ENCODE data around the gene CD2AP. TPM values are rescaled to one million over a fixed set of nuclear protein-coding genes. Genes with fewer than 3 reads are reported as not detected.

Gene CD2AP, protein sequence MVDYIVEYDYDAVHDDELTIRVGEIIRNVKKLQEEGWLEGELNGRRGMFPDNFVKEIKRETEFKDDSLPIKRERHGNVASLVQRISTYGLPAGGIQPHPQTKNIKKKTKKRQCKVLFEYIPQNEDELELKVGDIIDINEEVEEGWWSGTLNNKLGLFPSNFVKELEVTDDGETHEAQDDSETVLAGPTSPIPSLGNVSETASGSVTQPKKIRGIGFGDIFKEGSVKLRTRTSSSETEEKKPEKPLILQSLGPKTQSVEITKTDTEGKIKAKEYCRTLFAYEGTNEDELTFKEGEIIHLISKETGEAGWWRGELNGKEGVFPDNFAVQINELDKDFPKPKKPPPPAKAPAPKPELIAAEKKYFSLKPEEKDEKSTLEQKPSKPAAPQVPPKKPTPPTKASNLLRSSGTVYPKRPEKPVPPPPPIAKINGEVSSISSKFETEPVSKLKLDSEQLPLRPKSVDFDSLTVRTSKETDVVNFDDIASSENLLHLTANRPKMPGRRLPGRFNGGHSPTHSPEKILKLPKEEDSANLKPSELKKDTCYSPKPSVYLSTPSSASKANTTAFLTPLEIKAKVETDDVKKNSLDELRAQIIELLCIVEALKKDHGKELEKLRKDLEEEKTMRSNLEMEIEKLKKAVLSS
- 12.4 and 12.5 TPM in 2 replicates for total RNA-seq
- long read RNA-seq, partial matches to known transcripts: 3 of 3 reads
- long read RNA-seq, other reads (novel, unspliced or antisense): 0 of 3 reads

DNA sequence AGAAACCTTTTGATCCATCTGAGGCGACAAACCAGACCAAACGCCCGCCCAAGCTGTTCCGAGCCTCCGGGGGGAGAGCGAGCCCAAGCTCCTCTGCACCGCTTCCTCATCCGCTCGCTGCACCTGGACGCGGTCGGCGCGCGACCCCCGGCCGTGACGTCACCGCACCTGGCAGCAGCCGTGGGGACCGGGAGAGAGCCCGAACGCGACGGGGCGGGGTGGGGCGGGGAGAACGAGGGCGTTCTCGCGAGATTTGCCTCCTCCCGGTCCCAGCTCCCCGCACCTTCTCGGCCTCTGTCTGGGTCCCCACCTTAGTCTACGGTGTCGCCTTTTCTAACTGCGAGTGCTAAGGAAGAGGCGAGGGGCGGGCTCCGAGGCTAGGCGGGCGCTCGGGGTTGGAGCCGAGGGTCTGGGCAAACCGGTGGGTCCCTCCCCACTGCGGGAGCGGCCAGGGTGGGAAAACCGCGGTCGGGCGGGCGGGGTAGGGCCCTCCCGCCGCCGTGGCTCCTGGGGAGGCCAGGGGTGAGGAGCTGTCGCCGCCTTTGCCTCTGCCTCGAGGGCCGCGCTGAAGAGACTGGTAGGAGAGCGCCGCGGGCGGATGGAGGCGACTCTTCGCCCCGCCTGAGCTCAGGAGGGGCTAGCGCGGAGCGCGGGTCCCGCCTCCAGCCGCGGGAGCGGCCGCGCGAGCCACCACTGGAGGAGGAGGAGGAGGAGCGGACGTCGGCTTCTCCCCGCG, at the start of gene CD2AP:
TSS of gene CD2AP (plus strand) at position 293 of the 736 bp plus-strand sequence. CDS start 456 bp downstream, outside the sequence.
- DNase-seq (ENCODE audit: low read depth, low spot score): peak; percentile 64
- Mint-ChIP-seq H3K27me3 (ENCODE audit: low read depth) (peaks cover 9% of the 10 kb centered on the region), H3K9me3 (no peaks in the 10 kb centered on the region), H3K4me1 (peaks cover 30% of the 10 kb centered on the region), H3K27ac (ENCODE audit: unreplicated experiment) (peak within 1 kb of the TSS; percentile 93), H3K4me3 (peak within 1 kb of the TSS; percentile 98), H3K36me3 (ENCODE audit: low read depth) (no peaks in the 10 kb centered on the region)
- TF ChIP-seq, protein P1, sequence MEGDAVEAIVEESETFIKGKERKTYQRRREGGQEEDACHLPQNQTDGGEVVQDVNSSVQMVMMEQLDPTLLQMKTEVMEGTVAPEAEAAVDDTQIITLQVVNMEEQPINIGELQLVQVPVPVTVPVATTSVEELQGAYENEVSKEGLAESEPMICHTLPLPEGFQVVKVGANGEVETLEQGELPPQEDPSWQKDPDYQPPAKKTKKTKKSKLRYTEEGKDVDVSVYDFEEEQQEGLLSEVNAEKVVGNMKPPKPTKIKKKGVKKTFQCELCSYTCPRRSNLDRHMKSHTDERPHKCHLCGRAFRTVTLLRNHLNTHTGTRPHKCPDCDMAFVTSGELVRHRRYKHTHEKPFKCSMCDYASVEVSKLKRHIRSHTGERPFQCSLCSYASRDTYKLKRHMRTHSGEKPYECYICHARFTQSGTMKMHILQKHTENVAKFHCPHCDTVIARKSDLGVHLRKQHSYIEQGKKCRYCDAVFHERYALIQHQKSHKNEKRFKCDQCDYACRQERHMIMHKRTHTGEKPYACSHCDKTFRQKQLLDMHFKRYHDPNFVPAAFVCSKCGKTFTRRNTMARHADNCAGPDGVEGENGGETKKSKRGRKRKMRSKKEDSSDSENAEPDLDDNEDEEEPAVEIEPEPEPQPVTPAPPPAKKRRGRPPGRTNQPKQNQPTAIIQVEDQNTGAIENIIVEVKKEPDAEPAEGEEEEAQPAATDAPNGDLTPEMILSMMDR (conservative IDR thresholded peaks at IDR 0.05): no peak

DNA sequence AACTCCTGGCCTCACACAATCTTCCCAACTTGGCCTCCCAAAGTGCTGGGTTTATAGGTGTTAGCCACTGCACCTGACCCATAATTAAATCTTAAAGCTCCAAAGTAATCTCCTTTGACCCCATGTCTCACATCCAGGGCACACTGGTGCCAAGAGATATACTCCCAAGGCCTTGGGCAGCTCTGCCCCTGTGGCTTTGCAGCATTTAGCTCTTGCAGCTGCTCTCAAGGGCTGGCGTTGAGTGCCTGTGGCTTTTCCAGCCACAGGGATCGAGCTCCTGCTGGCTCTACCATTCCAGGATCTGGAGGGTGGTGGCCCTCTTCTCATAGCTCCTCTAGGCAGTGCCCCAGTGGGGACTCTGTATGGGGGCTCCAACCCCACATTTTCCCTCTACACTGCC, 49.3 kb upstream of the CD2AP start:
- no peak for DNase-seq (ENCODE audit: low read depth, low spot score)
- TF ChIP-seq, protein P1 (conservative IDR thresholded peaks at IDR 0.05): no peak
- H3K4me3 Mint-ChIP-seq: no peak overlapping the region
- H3K36me3 Mint-ChIP-seq (ENCODE audit: low read depth): no peaks in the 10 kb centered on the region
- H3K27me3 Mint-ChIP-seq (ENCODE audit: low read depth): no peaks in the 10 kb centered on the region
- peaks cover 14% of the 10 kb centered on the region for H3K9me3 Mint-ChIP-seq
- H3K27ac Mint-ChIP-seq (ENCODE audit: unreplicated experiment): no peak overlapping the region
- no peaks in the 10 kb centered on the region for H3K4me1 Mint-ChIP-seq

DNA sequence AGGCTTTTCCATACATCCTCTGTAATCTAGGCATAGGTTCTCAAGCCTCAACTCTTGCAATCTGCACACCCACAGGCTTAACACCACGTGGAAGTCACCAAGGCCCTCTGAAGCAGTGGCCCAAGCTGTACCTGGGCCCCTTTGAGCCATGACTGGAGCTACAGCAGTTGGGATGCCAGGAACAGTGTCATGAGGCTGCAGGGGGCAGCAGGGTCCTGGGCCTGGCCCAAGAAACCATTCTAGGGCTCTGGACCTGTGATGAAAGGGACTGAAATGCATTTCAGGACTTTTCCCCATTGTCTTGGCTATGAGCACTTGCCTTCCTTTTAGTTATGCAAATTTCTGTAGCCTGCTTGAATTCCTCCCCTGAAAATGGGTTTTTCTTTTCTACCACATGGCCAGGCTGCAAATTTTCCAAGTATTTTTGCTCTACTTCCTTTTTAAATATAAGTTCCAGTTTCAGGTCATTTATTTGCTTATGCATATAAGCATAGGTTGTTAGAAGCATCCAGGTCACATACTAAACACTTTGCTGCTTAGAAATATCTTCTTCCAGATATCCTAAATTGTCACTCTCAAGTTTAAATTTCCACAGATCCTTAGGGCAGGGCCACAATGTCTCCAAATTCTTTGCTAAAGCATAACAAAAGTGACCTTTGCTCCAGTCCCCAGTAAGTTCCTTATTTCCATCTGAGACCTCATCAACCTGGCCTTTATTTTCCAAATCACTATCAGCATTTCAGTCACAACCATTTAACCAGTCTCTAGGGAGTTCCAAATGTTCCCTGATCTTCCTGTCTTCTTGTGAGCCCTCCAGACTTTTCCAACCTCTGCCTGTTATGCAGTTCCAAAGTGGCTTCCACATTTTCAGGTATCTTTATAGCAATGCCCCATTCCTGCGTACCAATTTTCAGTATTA, 48.6 kb upstream of the CD2AP start:
- Mint-ChIP-seq H3K36me3 (ENCODE audit: low read depth) (no peaks in the 10 kb centered on the region), H3K27me3 (ENCODE audit: low read depth) (no peaks in the 10 kb centered on the region), H3K27ac (ENCODE audit: unreplicated experiment) (no peak overlapping the region), H3K4me1 (no peaks in the 10 kb centered on the region), H3K9me3 (peaks cover 14% of the 10 kb centered on the region), H3K4me3 (no peak overlapping the region)
- no peak for DNase-seq (ENCODE audit: low read depth, low spot score)
- TF ChIP-seq, protein P1 (conservative IDR thresholded peaks at IDR 0.05): no peak

DNA sequence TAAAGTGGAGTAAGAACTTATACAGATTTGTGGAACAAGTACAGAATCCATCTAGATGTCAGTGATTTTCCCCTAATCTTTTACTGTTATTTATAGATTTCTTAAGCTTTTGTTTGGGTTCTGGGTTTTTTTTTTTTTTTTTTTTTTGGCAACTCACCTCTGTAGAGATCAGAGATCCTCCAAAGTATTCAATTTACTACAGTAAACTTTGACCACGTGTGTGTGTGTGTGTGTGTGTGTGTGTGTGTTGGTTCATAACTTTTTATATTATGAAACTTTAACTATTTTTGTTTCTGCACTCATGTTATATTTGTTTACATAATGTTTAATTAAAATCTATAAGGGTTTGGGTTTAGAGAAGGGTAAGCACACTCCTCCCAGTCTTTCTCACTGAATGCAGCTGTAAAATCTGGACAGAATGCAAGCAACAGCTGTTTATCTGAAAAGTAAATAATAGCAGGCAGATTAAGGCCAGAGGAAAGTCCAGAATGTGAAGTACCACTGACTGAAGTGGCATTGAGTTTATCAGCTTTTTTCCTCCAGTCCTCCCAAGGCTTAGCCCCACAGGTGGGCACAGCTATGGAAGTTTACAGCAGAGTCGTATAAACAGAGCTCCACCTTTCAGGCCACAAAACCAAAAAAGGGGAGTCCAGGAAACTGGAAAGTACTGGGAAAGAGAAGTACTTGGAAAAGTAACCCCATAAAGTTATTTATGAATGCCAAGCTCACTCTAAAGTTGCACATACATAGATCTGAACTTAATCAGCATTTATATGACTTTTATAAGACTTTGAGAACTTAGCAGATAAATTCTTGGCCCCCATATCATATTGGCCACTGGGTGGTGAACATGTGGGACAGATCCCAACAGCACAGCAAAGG, 43.0 kb upstream of the CD2AP start:
- Mint-ChIP-seq H3K36me3 (ENCODE audit: low read depth) (no peaks in the 10 kb centered on the region), H3K27me3 (ENCODE audit: low read depth) (no peaks in the 10 kb centered on the region), H3K9me3 (peaks cover 6% of the 10 kb centered on the region), H3K27ac (ENCODE audit: unreplicated experiment) (no peak overlapping the region), H3K4me1 (no peaks in the 10 kb centered on the region), H3K4me3 (no peak overlapping the region)
- DNase-seq (ENCODE audit: low read depth, low spot score): no peak
- TF ChIP-seq, protein P1 (conservative IDR thresholded peaks at IDR 0.05): no peak

All from neural crest cell (in vitro differentiated cells).